Left lung (tissue), 10 donors: ENCODE data around the gene CPZ. TPM values are rescaled to one million over a fixed set of nuclear protein-coding genes. Genes with fewer than 3 reads are reported as not detected.
"Not testable (repeated sequence)": the region's sequence is repeated elsewhere in the genome, so short reads cannot be mapped to it uniquely, and the experiment has no call there.

ENCODE experiments used
- ATAC-seq: fragments of 200-7000 bp; cut with Tn5 transposase; one replicate; pipeline ENCODE4 v1.9.1; 2020; ENCODE audit warnings: moderate library complexity
- DNase-seq, 4 donors: peaks; one replicate each; pipeline ENCODE4 v3.0.0-alpha.2; 2013 to 2020
- H3K27ac ChIP-seq, 2 donors: fragments of 200-600 bp; sonication (generic) in 1 of 2; one replicate each; pipeline versions ENCODE4 v1.5.0 to v1.8.0; 2020 to 2021
- H3K27me3 ChIP-seq, 2 donors: fragments of 200-600 bp; sonication (generic) in 1 of 2; one replicate each; pipeline versions ENCODE4 v1.5.0 to v1.8.0; 2020 to 2021
- H3K36me3 ChIP-seq, 2 donors: fragments of 200-600 bp; sonication (generic) in 1 of 2; one replicate each; pipeline versions ENCODE4 v1.5.0 to v1.8.0; 2020 to 2021
- H3K4me1 ChIP-seq, 2 donors: fragments of 200-600 bp; one replicate each; pipeline ENCODE4 v1.8.0; 2021
- H3K4me3 ChIP-seq, 2 donors: fragments of 200-600 bp; sonication (generic) in 1 of 2; one replicate each; pipeline versions ENCODE4 v1.5.0 to v1.8.0; 2020 to 2021; ENCODE audit warnings: mild to moderate bottlenecking in 1 of 2
- H3K9me3 ChIP-seq, 2 donors: fragments of 200-600 bp; sonication (generic) in 1 of 2; one replicate each; pipeline versions ENCODE4 v1.5.0 to v1.8.0; 2020 to 2021
- intact Hi-C, 2 donors: fragments of 100-400 bp; cut with DNase I; formaldehyde crosslinking; loops; one replicate each; pipeline versions ENCODE4 v1.11.2 to v1.14.2; 2022
- polyA plus RNA-seq, 6 donors: library from polyadenylated mRNA; unstranded; fragments of 120-200 nt; gene quantifications; one replicate each; pipeline ENCODE4 v1.2.1, GENCODE V29; 2013; ENCODE audit not compliant: insufficient read length in 6 of 6
- total RNA-seq, 2 donors: library from RNA; stranded (reverse); fragmentation: NEBNext Ultra II Directional; extraction: Animal tissue kit (Norgen Biotek cat#: 25700); gene quantifications; one replicate each; pipeline ENCODE4 v1.2.1, GENCODE V29; 2021
- TF ChIP-seq, protein P1 (sequence below), 2 donors: fragments of 200-600 bp; sonication (generic) in 1 of 2; IDR thresholded peaks; one replicate each; pipeline versions ENCODE4 v1.5.0 to v1.8.0; 2021; ENCODE audit warnings: antibody characterized with exemption in 2 of 2
- donor health status: DM: no; HTN: yes; CAD: no.
- donor health status: DM: no; HTN: no; CAD: no.

CPZ gene
- total and polyA plus RNA-seq, 8 donors: 1.3 to 18.4 (median 3.2) TPM

- no peaks in the 10 kb centered on the region for H3K36me3 ChIP-seq
- H3K9me3 ChIP-seq: no peaks in the 10 kb centered on the region
- TF ChIP-seq, protein P1, sequence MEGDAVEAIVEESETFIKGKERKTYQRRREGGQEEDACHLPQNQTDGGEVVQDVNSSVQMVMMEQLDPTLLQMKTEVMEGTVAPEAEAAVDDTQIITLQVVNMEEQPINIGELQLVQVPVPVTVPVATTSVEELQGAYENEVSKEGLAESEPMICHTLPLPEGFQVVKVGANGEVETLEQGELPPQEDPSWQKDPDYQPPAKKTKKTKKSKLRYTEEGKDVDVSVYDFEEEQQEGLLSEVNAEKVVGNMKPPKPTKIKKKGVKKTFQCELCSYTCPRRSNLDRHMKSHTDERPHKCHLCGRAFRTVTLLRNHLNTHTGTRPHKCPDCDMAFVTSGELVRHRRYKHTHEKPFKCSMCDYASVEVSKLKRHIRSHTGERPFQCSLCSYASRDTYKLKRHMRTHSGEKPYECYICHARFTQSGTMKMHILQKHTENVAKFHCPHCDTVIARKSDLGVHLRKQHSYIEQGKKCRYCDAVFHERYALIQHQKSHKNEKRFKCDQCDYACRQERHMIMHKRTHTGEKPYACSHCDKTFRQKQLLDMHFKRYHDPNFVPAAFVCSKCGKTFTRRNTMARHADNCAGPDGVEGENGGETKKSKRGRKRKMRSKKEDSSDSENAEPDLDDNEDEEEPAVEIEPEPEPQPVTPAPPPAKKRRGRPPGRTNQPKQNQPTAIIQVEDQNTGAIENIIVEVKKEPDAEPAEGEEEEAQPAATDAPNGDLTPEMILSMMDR (IDR thresholded peaks at IDR 0.05): no peak
- H3K4me3 ChIP-seq: no peak overlapping the region
- DNase-seq (peak in 1 of 4 donors; percentile 70), ATAC-seq (no peak)
- no peaks in the 10 kb centered on the region for H3K4me1 ChIP-seq
- intact Hi-C loops: no loop called here
- peaks cover 0 to 7% of the 10 kb centered on the region in 2 donors for H3K27me3 ChIP-seq
- no peak overlapping the region for H3K27ac ChIP-seq
Measured at GRCh38 chr4:8618961-8619720, 26.6 kb downstream of the CPZ start.

DNA sequence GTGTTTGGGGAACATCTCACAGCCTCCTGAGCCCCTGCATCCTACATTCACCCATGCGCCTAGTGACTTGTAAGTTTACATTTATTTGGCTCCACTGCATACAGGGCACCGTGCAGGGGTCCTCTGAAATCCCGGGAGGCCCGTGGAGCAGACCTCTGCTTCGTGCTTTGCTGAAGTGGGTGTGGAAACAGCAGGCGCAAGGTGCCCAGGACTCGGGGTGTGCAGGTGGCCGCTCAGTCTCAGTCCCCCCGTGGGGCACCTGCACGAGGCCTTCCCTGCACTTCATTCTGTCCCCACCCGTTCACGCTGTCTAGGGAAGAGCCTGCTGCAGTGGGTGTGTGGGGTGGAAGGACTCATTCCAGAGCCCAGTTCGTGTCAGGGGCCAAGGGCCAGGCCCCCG is 28.6 kb downstream of the CPZ start:
- ATAC-seq, H3K4me1 ChIP-seq, H3K4me3 ChIP-seq, H3K9me3 ChIP-seq, intact Hi-C loops, H3K27me3 ChIP-seq, H3K27ac ChIP-seq, H3K36me3 ChIP-seq: not testable (repeated sequence)
- peak in 1 of 4 donors; percentile 35 for DNase-seq

GRCh38 chr4:8624601-8625272 is 32.2 kb downstream of the CPZ start:
- intact Hi-C loops, H3K9me3 ChIP-seq: not testable (repeated sequence)

DNA sequence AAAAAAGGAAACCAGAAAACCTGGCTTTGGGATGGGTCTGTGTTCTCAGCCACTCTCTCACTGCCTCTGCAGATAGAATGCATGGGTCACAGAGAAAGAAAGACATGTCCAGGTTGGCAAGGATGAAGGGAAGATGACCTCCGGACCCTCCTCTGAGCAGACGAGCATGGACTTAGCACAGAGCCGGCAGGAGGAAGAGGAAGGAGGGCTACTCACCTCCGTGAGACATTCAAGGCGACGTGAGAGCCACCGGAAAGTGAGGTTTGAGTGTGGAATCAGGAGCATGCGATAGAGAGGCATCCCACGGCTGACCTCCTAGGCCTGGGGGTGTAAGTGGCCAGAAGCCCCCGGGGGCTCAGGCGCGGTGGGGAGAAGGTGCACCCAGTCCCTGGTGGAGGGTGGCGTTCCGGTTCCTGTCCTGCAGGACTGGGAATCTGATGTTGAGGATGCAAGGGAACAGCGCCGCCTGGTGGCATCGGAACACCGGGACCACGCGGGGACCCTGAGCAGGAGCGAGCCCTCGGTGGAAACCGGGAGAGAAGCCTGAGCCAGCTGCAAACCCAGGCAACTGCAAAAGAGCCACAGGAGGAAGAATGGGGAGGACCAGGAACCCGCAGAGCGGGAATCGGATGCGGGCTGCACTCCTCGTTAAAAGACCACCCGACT is 37.8 kb downstream of the CPZ start:
- intact Hi-C loops, H3K9me3 ChIP-seq, DNase-seq, H3K27ac ChIP-seq, H3K27me3 ChIP-seq, H3K4me1 ChIP-seq, H3K36me3 ChIP-seq, H3K4me3 ChIP-seq: not testable (repeated sequence)
- peak; percentile 83 for ATAC-seq

More at GRCh38 chr4:8624601-8625272, 32.2 kb downstream of the CPZ start:
- not testable (repeated sequence) for H3K27me3 ChIP-seq, H3K27ac ChIP-seq, DNase-seq, H3K4me3 ChIP-seq, H3K36me3 ChIP-seq, H3K4me1 ChIP-seq
- peak; percentile 75 for ATAC-seq

DNA sequence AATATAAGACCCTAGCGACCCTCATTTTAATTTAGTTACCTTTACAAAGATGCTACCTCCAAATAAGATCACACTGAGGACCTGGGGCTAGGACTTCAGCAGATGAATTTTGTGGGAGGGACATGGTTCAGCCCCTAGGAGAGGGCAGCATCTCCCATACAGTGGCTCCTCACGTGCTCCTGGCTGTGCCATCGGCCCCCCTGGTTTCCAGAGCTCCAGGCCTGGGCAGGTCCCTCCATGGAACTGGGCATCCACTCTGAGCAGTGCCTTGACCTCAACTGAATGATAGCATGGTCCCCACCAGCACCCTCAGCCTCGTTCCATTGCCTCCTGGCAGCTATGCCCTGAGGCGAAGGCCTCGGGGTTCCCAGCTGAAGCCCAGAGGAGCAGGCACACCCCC is 39.3 kb downstream of the CPZ start:
- H3K4me3 ChIP-seq, ATAC-seq, H3K4me1 ChIP-seq, intact Hi-C loops, H3K9me3 ChIP-seq, H3K27ac ChIP-seq, H3K36me3 ChIP-seq, H3K27me3 ChIP-seq: not testable (repeated sequence)
- peak in 1 of 4 donors; percentile 65 for DNase-seq

GRCh38 chr4:8634773-8635172 is 42.2 kb downstream of the CPZ start:
- H3K4me1 ChIP-seq, intact Hi-C loops, H3K9me3 ChIP-seq, H3K4me3 ChIP-seq, ATAC-seq, H3K36me3 ChIP-seq, H3K27ac ChIP-seq: not testable (repeated sequence)
- peak in 1 of 4 donors; percentile 70 for DNase-seq
- peaks cover 0 to 12% of the 10 kb centered on the region in 2 donors for H3K27me3 ChIP-seq

DNA sequence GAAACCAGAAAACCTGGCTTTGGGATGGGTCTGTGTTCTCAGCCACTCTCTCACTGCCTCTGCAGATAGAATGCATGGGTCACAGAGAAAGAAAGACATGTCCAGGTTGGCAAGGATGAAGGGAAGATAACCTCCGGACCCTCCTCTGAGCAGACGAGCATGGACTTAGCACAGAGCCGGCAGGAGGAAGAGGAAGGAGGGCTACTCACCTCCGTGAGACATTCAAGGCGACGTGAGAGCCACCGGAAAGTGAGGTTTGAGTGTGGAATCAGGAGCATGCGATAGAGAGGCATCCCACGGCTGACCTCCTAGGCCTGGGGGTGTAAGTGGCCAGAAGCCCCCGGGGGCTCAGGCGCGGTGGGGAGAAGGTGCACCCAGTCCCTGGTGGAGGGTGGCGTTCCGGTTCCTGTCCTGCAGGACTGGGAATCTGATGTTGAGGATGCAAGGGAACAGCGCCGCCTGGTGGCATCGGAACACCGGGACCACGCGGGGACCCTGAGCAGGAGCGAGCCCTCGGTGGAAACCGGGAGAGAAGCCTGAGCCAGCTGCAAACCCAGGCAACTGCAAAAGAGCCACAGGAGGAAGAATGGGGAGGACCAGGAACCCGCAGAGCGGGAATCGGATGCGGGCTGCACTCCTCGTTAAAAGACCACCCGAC is 43.5 kb downstream of the CPZ start:
- H3K27me3 ChIP-seq: peaks cover 0 to 12% of the 10 kb centered on the region in 2 donors
- H3K9me3 ChIP-seq, H3K4me3 ChIP-seq, DNase-seq, H3K4me1 ChIP-seq, H3K36me3 ChIP-seq, H3K27ac ChIP-seq, intact Hi-C loops: not testable (repeated sequence)
- ATAC-seq: peak; percentile 82
